ENCODE measurements around the gene PRADC1. TPM values are rescaled to one million over a fixed set of nuclear protein-coding genes. Genes with fewer than 3 reads are reported as not detected.

PRADC1 gene
- total and polyA plus RNA-seq, 9 donors = 26.0 to 41.0 (median 32.9) TPM

DNA sequence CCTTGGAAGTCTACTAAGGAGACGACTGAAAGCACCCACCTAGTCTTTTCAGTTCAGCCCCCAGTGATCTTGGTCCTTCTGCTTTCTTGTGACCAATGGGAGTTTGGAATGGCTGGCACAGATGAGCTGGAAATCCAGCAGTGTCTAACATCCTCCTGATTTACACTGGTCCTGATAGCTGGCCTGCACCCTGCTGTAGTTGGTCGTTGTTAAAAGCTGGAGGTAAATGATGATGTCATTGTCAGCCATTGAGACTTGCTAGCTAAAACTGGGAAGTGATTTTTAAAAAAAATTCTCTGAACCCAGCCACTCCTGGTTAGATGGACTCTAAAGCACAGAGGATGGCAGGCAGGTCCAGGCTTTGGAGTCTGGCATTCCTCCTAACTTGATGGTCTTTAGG, 20.4 kb upstream of the PRADC1 start:
- Histone ChIP-seq H3K36me3 (ENCODE audit: control insufficient read depth, insufficient read depth, low read length) (peaks cover 71% of the 10 kb centered on the region), H3K9me3 (replicated peaks; ENCODE audit: control insufficient read depth, low read depth, low read length) (no peaks in the 10 kb centered on the region), H3K27ac (ENCODE audit: low read length) (no peak overlapping the region), H3K27me3 (ENCODE audit: control insufficient read depth, insufficient read depth, low read length) (no peaks in the 10 kb centered on the region), H3K4me3 (ENCODE audit: low read length) (no peak overlapping the region), H3K4me1 (ENCODE audit: control insufficient read depth, insufficient read depth, low read length) (no peaks in the 10 kb centered on the region)
- DNase-seq = no peak
- no CpG with 5 or more reads among the region's 2 CpGs for WGBS (ENCODE audit: insufficient coverage)

DNA sequence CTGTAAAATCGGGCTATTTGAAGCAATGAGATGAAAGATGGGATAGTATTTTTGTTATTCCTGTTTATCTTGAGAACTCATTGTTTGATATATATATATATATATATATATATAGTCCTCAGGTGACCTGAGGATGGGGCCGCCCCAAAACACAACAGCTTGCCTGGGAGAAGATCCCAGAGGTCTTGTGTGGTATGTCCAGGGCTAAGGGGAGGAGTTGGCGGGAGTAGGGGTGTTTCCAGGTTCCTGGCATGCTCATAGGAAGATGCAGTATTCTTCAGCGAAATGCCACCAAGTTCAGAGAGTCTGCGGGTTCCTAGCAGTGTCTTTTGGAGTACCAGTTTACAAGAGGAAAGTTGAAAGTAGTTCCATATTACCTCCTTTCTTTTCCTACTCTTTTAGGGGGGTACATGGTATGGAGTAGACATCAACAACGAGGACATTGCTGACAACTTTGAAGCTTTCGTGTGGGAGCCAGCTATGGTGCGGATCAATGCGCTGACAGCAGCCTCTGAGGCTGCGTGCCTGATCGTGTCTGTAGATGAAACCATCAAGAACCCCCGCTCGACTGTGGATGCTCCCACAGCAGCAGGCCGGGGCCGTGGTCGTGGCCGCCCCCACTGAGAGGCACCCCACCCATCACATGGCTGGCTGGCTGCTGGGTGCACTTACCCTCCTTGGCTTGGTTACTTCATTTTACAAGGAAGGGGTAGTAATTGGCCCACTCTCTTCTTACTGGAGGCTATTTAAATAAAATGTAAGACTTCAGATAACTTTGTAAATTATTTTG, 19.4 kb upstream of the PRADC1 start:
- WGBS (ENCODE audit: insufficient coverage) = 91% methylated on average over 10 of the region's 17 CpGs
- H3K4me3 ChIP-seq (ENCODE audit: low read length) = no peak overlapping the region
- H3K27ac ChIP-seq (ENCODE audit: low read length) = no peak overlapping the region
- no peak for DNase-seq
- no peaks in the 10 kb centered on the region for H3K9me3 ChIP-seq (replicated peaks; ENCODE audit: control insufficient read depth, low read depth, low read length)
- H3K36me3 ChIP-seq (ENCODE audit: control insufficient read depth, insufficient read depth, low read length) = peaks cover 79% of the 10 kb centered on the region
- H3K27me3 ChIP-seq (ENCODE audit: control insufficient read depth, insufficient read depth, low read length) = no peaks in the 10 kb centered on the region
- H3K4me1 ChIP-seq (ENCODE audit: control insufficient read depth, insufficient read depth, low read length) = no peaks in the 10 kb centered on the region

DNA sequence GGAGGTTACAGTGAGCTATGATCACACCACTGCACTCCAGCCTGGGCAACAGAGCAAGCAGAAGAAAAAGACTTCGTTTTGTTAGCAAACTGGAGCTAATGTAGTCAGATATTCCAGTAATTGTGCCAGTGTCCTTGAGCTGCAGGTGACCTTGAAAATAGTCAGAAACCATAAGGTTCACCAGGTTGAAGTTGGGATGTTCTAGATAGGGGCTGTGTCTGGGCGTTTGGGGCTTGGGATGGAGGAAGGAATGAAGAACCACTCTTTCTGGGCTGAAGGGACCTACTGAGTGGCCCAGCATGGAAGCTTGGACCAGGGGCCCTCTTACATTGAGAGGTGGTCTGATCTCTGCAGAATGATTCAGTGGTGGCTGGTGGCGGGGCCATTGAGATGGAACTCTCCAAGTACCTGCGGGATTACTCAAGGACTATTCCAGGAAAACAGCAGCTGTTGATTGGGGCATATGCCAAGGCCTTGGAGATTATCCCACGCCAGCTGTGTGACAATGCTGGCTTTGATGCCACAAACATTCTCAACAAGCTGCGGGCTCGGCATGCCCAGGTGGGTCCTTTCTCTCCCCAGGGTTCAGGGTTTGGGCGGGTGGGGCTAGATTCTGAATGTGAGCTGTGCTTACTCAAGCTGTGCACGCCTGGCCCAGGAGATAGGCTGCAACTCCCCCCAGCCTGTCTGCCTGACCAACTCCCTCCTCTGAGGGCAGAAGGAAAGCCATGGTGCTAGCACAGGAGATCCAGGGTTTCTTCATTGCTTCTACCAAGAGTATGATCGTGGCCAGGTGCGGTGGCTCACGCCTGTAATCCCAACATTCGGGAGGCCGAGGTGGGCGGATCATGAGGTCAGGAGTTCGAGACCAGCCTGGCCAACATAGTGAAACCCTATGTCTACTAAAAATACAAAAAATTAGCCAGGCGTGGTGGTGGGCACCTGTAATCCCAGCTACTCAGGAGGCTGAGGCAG, 18.1 kb upstream of the PRADC1 start:
- Histone ChIP-seq H3K4me3 (ENCODE audit: low read length) (no peak overlapping the region), H3K27me3 (ENCODE audit: control insufficient read depth, insufficient read depth, low read length) (no peaks in the 10 kb centered on the region), H3K9me3 (replicated peaks; ENCODE audit: control insufficient read depth, low read depth, low read length) (no peaks in the 10 kb centered on the region), H3K4me1 (ENCODE audit: control insufficient read depth, insufficient read depth, low read length) (no peaks in the 10 kb centered on the region), H3K27ac (ENCODE audit: low read length) (no peak overlapping the region), H3K36me3 (ENCODE audit: control insufficient read depth, insufficient read depth, low read length) (peaks cover 89% of the 10 kb centered on the region)
- WGBS (ENCODE audit: insufficient coverage) = 87% methylated on average over 12 of the region's 17 CpGs
- DNase-seq = no peak

DNA sequence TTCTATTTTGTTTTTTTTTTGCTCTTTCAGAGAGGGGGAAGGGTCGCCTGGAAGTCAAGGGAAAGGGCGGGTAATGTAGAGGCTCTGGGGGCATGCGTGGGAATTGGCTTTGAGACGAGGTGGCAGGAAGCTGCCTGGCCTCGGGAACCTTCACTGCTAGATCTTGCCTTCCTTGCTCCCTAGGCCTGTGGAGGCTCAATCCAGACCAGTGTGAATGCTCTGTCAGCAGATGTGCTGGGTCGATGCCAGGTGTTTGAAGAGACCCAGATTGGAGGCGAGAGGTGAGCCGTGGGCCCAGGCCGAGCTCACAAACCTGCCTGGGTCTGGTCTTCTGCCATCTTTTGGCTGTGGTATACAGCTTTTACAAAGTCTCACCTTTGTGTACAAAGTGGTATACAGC, 16.6 kb upstream of the PRADC1 start:
- H3K4me3 ChIP-seq (ENCODE audit: low read length) = no peak overlapping the region
- no peaks in the 10 kb centered on the region for H3K27me3 ChIP-seq (ENCODE audit: control insufficient read depth, insufficient read depth, low read length)
- WGBS (ENCODE audit: insufficient coverage) = 86% methylated on average over 6 of the region's 9 CpGs
- H3K4me1 ChIP-seq (ENCODE audit: control insufficient read depth, insufficient read depth, low read length) = no peaks in the 10 kb centered on the region
- no peak overlapping the region for H3K27ac ChIP-seq (ENCODE audit: low read length)
- H3K36me3 ChIP-seq (ENCODE audit: control insufficient read depth, insufficient read depth, low read length) = peaks cover 94% of the 10 kb centered on the region
- DNase-seq = no peak
- H3K9me3 ChIP-seq (replicated peaks; ENCODE audit: control insufficient read depth, low read depth, low read length) = no peaks in the 10 kb centered on the region

DNA sequence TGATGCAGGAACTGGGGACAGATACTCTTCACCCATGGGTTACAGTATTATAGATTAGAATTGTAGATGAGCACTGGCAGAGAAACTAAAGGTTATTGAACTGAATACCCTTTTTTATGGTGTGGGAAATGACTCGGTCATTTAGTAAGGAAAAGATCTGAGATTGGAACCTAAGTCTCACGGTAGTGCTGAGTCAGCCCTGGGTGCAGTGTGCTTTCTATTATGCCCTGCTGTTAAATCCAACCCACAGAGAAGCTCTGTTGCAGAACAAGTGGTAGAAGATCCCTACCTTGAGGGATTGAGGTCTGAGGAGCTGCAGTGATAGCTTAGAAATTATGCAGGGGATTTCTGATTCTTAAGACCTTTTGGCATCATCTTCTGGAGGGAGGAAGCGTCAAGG, 13.8 kb upstream of the PRADC1 start:
- Histone ChIP-seq H3K36me3 (ENCODE audit: control insufficient read depth, insufficient read depth, low read length) (peaks cover 89% of the 10 kb centered on the region), H3K4me1 (ENCODE audit: control insufficient read depth, insufficient read depth, low read length) (no peaks in the 10 kb centered on the region), H3K4me3 (ENCODE audit: low read length) (no peak overlapping the region), H3K9me3 (replicated peaks; ENCODE audit: control insufficient read depth, low read depth, low read length) (no peaks in the 10 kb centered on the region), H3K27me3 (ENCODE audit: control insufficient read depth, insufficient read depth, low read length) (no peaks in the 10 kb centered on the region), H3K27ac (ENCODE audit: low read length) (no peak overlapping the region)
- WGBS (ENCODE audit: insufficient coverage) = 77% methylated on average over 3 of the region's 3 CpGs
- no peak for DNase-seq

DNA sequence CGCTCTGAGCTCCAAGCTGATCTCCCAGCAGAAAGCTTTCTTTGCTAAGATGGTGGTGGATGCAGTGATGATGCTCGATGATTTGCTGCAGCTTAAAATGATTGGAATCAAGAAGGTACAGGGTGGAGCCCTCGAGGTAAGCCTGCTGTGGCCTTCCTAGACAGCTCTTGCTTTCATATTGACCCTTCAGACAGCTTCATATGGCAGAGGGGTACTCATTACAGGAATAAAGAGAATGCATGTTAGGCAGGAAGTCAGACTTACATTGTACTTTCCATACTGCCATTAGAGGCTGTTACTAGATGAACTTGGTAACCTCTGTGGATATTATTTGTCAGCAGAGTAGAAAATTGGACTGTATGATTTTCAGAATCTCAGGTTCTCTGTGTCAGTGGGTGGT, 11.5 kb upstream of the PRADC1 start:
- H3K27ac ChIP-seq (ENCODE audit: low read length) = no peak overlapping the region
- no peak overlapping the region for H3K4me3 ChIP-seq (ENCODE audit: low read length)
- H3K36me3 ChIP-seq (ENCODE audit: control insufficient read depth, insufficient read depth, low read length) = peaks cover 80% of the 10 kb centered on the region
- H3K4me1 ChIP-seq (ENCODE audit: control insufficient read depth, insufficient read depth, low read length) = no peaks in the 10 kb centered on the region
- 90% methylated on average over 2 of the region's 3 CpGs for WGBS (ENCODE audit: insufficient coverage)
- no peaks in the 10 kb centered on the region for H3K9me3 ChIP-seq (replicated peaks; ENCODE audit: control insufficient read depth, low read depth, low read length)
- no peak for DNase-seq
- no peaks in the 10 kb centered on the region for H3K27me3 ChIP-seq (ENCODE audit: control insufficient read depth, insufficient read depth, low read length)

DNA sequence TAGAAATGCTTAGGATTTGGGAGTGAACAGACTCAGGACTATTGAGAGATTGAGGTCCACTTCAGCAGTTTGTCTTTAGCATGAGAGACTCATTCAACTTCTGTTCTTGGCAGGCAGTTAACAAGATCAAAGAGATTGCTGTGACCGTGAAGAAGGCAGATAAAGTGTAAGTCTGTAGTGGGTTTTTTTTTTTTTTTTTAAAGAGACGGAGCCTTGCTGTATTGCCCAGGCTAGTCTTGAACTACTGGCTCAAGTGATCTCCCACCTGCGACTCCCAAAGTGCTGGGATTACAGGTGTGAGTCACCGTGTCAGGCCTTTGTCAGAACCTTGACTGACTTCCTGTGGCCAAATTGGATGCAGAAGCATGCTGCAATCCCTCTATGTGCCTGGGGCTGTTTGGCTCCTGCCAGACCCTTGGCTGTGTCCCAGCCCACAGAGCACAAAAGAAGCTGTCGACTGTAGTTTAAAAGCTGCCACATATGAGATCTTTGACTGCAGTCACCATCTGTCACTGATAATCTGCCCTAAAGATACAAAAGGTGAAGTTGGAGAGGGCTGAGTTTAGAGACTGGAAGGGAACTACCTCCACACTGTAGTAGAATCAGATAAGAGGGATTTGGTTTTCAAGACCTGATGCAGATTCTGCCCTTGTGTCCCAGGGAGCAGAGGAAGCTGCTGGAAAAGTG, 11.0 kb upstream of the PRADC1 start:
- Histone ChIP-seq H3K4me1 (ENCODE audit: control insufficient read depth, insufficient read depth, low read length) (no peaks in the 10 kb centered on the region), H3K9me3 (replicated peaks; ENCODE audit: control insufficient read depth, low read depth, low read length) (no peaks in the 10 kb centered on the region), H3K27me3 (ENCODE audit: control insufficient read depth, insufficient read depth, low read length) (no peaks in the 10 kb centered on the region), H3K36me3 (ENCODE audit: control insufficient read depth, insufficient read depth, low read length) (peaks cover 80% of the 10 kb centered on the region), H3K4me3 (ENCODE audit: low read length) (no peak overlapping the region), H3K27ac (ENCODE audit: low read length) (no peak overlapping the region)
- WGBS (ENCODE audit: insufficient coverage) = 58% methylated on average over 4 of the region's 5 CpGs
- DNase-seq = no peak

DNA sequence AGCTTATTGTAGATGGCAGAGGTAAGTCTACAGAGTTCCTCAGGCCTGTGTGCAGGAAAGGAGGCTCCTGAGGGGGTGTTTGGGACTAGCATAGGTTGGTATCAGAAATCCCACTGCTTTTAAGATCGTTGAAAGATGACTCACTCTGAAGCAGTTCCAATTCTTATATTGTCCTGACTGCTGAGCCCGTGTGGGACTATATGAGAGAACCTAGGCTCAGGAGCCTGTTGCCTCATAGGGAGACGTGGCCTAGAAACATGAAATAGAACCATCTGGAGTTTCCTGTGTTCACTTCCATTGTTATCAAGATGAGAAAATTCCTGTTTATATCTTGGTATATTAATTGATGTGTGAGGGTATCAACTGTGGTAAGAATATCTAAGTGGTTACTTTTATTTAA, 6.7 kb upstream of the PRADC1 start:
- 83% methylated on average over 1 of the region's 3 CpGs for WGBS (ENCODE audit: insufficient coverage)
- Histone ChIP-seq H3K27ac (ENCODE audit: low read length) (no peak overlapping the region), H3K27me3 (ENCODE audit: control insufficient read depth, insufficient read depth, low read length) (no peaks in the 10 kb centered on the region), H3K4me3 (ENCODE audit: low read length) (no peak overlapping the region), H3K36me3 (ENCODE audit: control insufficient read depth, insufficient read depth, low read length) (peaks cover 49% of the 10 kb centered on the region), H3K9me3 (replicated peaks; ENCODE audit: control insufficient read depth, low read depth, low read length) (no peaks in the 10 kb centered on the region), H3K4me1 (ENCODE audit: control insufficient read depth, insufficient read depth, low read length) (peaks cover 11% of the 10 kb centered on the region)
- no peak for DNase-seq

DNA sequence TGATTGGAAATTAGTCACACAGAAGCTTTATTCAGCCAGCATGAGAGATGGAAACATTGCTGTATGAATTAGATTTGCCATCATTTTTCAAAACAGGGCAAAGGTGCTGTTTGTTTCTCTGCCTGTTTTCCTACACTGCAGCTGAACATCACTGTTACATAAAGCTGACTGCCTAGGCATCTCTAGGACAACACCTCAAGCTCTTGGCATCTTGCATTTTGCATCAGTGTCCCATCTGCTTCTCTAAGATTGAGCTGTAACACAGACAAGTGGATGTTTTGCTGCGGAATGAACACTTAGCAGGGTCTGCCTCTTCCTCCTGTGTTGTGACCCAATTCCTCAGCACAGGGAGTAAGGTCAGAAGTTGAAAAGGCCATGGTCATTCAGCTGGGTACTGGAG, 5.9 kb upstream of the PRADC1 start:
- peaks cover 12% of the 10 kb centered on the region for H3K4me1 ChIP-seq (ENCODE audit: control insufficient read depth, insufficient read depth, low read length)
- no CpG with 5 or more reads among the region's 1 CpG for WGBS (ENCODE audit: insufficient coverage)
- DNase-seq = no peak
- H3K4me3 ChIP-seq (ENCODE audit: low read length) = no peak overlapping the region
- peaks cover 42% of the 10 kb centered on the region for H3K36me3 ChIP-seq (ENCODE audit: control insufficient read depth, insufficient read depth, low read length)
- no peaks in the 10 kb centered on the region for H3K9me3 ChIP-seq (replicated peaks; ENCODE audit: control insufficient read depth, low read depth, low read length)
- no peaks in the 10 kb centered on the region for H3K27me3 ChIP-seq (ENCODE audit: control insufficient read depth, insufficient read depth, low read length)
- H3K27ac ChIP-seq (ENCODE audit: low read length) = no peak overlapping the region

DNA sequence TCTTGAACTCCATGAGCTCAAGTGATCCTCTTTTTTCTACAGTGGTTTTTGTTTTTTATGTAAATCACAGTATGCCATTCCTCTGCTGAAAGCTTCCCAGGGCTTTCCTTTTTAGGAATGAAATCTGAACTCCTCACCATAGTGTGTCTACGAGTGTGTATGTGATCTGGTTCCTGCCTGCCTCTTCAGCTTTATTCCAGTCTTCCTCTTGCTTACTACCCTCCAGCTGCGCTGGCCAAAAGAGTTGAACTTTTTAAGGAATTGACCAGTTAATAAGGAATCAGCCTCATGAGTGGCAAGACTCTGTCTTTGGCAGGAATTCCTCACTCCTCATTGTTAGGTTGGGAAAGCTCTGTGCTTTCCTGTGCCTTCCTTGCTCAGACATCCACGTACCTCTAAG, 5.1 kb upstream of the PRADC1 start:
- DNase-seq = no peak
- WGBS (ENCODE audit: insufficient coverage) = no CpG with 5 or more reads among the region's 3 CpGs
- Histone ChIP-seq H3K27ac (ENCODE audit: low read length) (no peak overlapping the region), H3K4me3 (ENCODE audit: low read length) (no peak overlapping the region), H3K9me3 (replicated peaks; ENCODE audit: control insufficient read depth, low read depth, low read length) (no peaks in the 10 kb centered on the region), H3K27me3 (ENCODE audit: control insufficient read depth, insufficient read depth, low read length) (no peaks in the 10 kb centered on the region), H3K36me3 (ENCODE audit: control insufficient read depth, insufficient read depth, low read length) (peaks cover 39% of the 10 kb centered on the region), H3K4me1 (ENCODE audit: control insufficient read depth, insufficient read depth, low read length) (peaks cover 12% of the 10 kb centered on the region)
